Femur (tissue), 1 donor: ENCODE results near the gene RPS18.

ENCODE experiments used
- DNase-seq: peaks from one replicate; pipeline ENCODE4 v3.0.0-alpha.2; 2017

The RPS18 gene

GRCh38 chr6:33292996-33293682 is 21.3 kb downstream of the RPS18 start:
- no peak for DNase-seq

GRCh38 chr6:33294086-33294823 is 22.4 kb downstream of the RPS18 start:
- no peak for DNase-seq

GRCh38 chr6:33295621-33296369 is 23.9 kb downstream of the RPS18 start:
- DNase-seq, result no peak

GRCh38 chr6:33296797-33297405 is 25.0 kb downstream of the RPS18 start:
- DNase-seq, result no peak

GRCh38 chr6:33297406-33297955 is 25.6 kb downstream of the RPS18 start:
- DNase-seq, result peak; percentile 49

- DNase-seq, result peak; percentile 91
Measured at GRCh38 chr6:33297956-33298772, 26.3 kb downstream of the RPS18 start.

GRCh38 chr6:33298773-33299236 is 26.9 kb downstream of the RPS18 start, which contains the start of gene RGL2:
RGL2 (minus strand) TSS chr6:33298942; CDS start chr6:33298610, 332 bp downstream.
- peak; percentile 91 for DNase-seq

- DNase-seq, result peak; percentile 95
Measured at GRCh38 chr6:33299237-33299944, 27.5 kb downstream of the RPS18 start.

GRCh38 chr6:33301877-33302276 is 30.0 kb downstream of the RPS18 start:
- DNase-seq, result no peak

GRCh38 chr6:33304216-33304615 is 32.3 kb downstream of the RPS18 start:
- no peak for DNase-seq

- no peak for DNase-seq
Measured at GRCh38 chr6:33305052-33305451, 33.2 kb downstream of the RPS18 start.

- DNase-seq, result no peak
Measured at GRCh38 chr6:33306356-33306755, 34.5 kb downstream of the RPS18 start.

- DNase-seq, result peak; percentile 74
Measured at GRCh38 chr6:33312361-33313104, 40.7 kb downstream of the RPS18 start.

- peak; percentile 67 for DNase-seq
Measured at GRCh38 chr6:33313105-33313708, 41.3 kb downstream of the RPS18 start.

- peak; percentile 74 for DNase-seq
Measured at GRCh38 chr6:33313709-33314514, 42.0 kb downstream of the RPS18 start, which contains the start of gene TAPBP. TAPBP (minus strand) TSS chr6:33314078; CDS start chr6:33314041, 37 bp downstream.

GRCh38 chr6:33314515-33314942 is 42.7 kb downstream of the RPS18 start:
- DNase-seq, result peak; percentile 80

- no peak for DNase-seq
Measured at GRCh38 chr6:33314943-33315792, 43.3 kb downstream of the RPS18 start.
